A549 (cell line): ENCODE results near the gene OR2L3.

ENCODE experiments used
- CHD2 ChIP-seq: fragments of 150-350 bp; IDR thresholded peaks from 2 replicates; pipeline ENCODE4 v1.6.1; 2014; ENCODE audit warnings: low read length; ENCODE audit not compliant: partially characterized antibody
- EP300 ChIP-seq, 2 experiments: fragments of >200 bp; sonication (Bioruptor Twin); formaldehyde crosslinking; IDR thresholded peaks; 2 replicates in 1 of 2; 3 replicates in 1 of 2; pipeline ENCODE4 v1.6.1; 2016 to 2017
- GATA3 ChIP-seq: IDR thresholded peaks from 2 replicates; pipeline ENCODE4 v1.6.1; 2012; ENCODE audit warnings: borderline replicate concordance
- MAFK ChIP-seq: fragments of 450-650 bp; IDR thresholded peaks from 2 replicates; pipeline ENCODE4 v1.6.1; 2014; ENCODE audit not compliant: partially characterized antibody
- MYC ChIP-seq: IDR thresholded peaks from 2 replicates; pipeline ENCODE4 v1.6.1; 2012; ENCODE audit warnings: mild to moderate bottlenecking, inconsistent platforms, low read length, improper control_type of control experiment, borderline replicate concordance
- POLR2A ChIP-seq: IDR thresholded peaks from 2 replicates; pipeline ENCODE4 v1.6.1; 2012; ENCODE audit warnings: mild to moderate bottlenecking, low read length
- SMC3 ChIP-seq: fragments of >200 bp; sonication (Bioruptor Twin); formaldehyde crosslinking; IDR thresholded peaks from 3 replicates; pipeline ENCODE4 v1.6.1; 2018; ENCODE audit warnings: inconsistent platforms
- TF ChIP-seq, protein P1 (sequence below): fragments of 450-650 bp; IDR thresholded peaks from 2 replicates; pipeline ENCODE4 v1.6.1; 2014; ENCODE audit warnings: antibody characterized with exemption
- TF ChIP-seq, protein P2 (sequence below): fragments of >200 bp; sonication (Bioruptor Twin); formaldehyde crosslinking; IDR thresholded peaks from 3 replicates; pipeline ENCODE4 v1.5.1; 2016
- TF ChIP-seq, protein P3 (sequence below): fragments of 250-450 bp; sonication (Bioruptor Pico); IDR thresholded peaks from 2 replicates; pipeline ENCODE4 v1.5.0; 2020; ENCODE audit warnings: low read depth, mild to moderate bottlenecking, moderate library complexity
- TF ChIP-seq, protein P4 (sequence below): fragments of >200 bp; sonication (Bioruptor Twin); formaldehyde crosslinking; IDR thresholded peaks from 3 replicates; pipeline ENCODE4 v1.6.1; 2016
- TF ChIP-seq, protein P5 (sequence below): fragments of 200-600 bp; sonication (generic); IDR thresholded peaks from 2 replicates; pipeline ENCODE4 v1.6.1; 2016; ENCODE audit warnings: antibody characterized with exemption, mild to moderate bottlenecking, moderate library complexity

DNA sequence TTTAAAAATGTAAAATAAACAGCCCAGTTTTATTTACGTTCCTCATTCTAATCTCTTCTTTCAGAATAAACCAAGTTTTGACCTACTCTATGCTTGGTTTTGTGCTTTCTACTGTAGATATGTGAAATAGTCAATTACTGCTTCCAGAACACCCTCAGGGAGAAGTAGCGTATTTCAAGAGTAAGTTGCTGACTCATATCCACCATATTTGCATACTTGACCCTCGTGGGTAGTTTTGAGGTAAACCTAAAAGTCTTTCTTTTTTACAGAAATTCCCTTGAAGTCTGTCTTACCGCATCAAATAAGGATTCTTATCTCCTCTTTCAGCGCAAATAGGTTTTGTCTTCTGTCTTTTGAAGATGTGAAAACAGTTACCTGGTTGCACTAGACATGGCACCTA, 1.4 kb upstream of the OR2L3 start:
- TF ChIP-seq MAFK (no peak), CHD2 (no peak), SMC3 (no peak), POLR2A (no peak), MYC (no peak), EP300 (IDR thresholded peaks at IDR 0.05) (no peak), GATA3 (no peak)
- TF ChIP-seq, protein P1, sequence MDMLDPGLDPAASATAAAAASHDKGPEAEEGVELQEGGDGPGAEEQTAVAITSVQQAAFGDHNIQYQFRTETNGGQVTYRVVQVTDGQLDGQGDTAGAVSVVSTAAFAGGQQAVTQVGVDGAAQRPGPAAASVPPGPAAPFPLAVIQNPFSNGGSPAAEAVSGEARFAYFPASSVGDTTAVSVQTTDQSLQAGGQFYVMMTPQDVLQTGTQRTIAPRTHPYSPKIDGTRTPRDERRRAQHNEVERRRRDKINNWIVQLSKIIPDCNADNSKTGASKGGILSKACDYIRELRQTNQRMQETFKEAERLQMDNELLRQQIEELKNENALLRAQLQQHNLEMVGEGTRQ = no peak
- TF ChIP-seq, protein P2, sequence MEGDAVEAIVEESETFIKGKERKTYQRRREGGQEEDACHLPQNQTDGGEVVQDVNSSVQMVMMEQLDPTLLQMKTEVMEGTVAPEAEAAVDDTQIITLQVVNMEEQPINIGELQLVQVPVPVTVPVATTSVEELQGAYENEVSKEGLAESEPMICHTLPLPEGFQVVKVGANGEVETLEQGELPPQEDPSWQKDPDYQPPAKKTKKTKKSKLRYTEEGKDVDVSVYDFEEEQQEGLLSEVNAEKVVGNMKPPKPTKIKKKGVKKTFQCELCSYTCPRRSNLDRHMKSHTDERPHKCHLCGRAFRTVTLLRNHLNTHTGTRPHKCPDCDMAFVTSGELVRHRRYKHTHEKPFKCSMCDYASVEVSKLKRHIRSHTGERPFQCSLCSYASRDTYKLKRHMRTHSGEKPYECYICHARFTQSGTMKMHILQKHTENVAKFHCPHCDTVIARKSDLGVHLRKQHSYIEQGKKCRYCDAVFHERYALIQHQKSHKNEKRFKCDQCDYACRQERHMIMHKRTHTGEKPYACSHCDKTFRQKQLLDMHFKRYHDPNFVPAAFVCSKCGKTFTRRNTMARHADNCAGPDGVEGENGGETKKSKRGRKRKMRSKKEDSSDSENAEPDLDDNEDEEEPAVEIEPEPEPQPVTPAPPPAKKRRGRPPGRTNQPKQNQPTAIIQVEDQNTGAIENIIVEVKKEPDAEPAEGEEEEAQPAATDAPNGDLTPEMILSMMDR = no peak
- TF ChIP-seq, protein P3, sequence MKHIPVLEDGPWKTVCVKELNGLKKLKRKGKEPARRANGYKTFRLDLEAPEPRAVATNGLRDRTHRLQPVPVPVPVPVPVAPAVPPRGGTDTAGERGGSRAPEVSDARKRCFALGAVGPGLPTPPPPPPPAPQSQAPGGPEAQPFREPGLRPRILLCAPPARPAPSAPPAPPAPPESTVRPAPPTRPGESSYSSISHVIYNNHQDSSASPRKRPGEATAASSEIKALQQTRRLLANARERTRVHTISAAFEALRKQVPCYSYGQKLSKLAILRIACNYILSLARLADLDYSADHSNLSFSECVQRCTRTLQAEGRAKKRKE = no peak
- TF ChIP-seq, protein P4, sequence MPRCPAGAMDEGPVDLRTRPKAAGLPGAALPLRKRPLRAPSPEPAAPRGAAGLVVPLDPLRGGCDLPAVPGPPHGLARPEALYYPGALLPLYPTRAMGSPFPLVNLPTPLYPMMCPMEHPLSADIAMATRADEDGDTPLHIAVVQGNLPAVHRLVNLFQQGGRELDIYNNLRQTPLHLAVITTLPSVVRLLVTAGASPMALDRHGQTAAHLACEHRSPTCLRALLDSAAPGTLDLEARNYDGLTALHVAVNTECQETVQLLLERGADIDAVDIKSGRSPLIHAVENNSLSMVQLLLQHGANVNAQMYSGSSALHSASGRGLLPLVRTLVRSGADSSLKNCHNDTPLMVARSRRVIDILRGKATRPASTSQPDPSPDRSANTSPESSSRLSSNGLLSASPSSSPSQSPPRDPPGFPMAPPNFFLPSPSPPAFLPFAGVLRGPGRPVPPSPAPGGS = no peak
- TF ChIP-seq, protein P5, sequence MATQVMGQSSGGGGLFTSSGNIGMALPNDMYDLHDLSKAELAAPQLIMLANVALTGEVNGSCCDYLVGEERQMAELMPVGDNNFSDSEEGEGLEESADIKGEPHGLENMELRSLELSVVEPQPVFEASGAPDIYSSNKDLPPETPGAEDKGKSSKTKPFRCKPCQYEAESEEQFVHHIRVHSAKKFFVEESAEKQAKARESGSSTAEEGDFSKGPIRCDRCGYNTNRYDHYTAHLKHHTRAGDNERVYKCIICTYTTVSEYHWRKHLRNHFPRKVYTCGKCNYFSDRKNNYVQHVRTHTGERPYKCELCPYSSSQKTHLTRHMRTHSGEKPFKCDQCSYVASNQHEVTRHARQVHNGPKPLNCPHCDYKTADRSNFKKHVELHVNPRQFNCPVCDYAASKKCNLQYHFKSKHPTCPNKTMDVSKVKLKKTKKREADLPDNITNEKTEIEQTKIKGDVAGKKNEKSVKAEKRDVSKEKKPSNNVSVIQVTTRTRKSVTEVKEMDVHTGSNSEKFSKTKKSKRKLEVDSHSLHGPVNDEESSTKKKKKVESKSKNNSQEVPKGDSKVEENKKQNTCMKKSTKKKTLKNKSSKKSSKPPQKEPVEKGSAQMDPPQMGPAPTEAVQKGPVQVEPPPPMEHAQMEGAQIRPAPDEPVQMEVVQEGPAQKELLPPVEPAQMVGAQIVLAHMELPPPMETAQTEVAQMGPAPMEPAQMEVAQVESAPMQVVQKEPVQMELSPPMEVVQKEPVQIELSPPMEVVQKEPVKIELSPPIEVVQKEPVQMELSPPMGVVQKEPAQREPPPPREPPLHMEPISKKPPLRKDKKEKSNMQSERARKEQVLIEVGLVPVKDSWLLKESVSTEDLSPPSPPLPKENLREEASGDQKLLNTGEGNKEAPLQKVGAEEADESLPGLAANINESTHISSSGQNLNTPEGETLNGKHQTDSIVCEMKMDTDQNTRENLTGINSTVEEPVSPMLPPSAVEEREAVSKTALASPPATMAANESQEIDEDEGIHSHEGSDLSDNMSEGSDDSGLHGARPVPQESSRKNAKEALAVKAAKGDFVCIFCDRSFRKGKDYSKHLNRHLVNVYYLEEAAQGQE = no peak
